GM12874 (cell line): ENCODE results near the gene POU4F1.

Experiments used
- CTCF ChIP-seq: IDR thresholded peaks from 2 replicates; pipeline ENCODE4 v1.5.1; 2011; ENCODE audit warnings: low read depth, mild to moderate bottlenecking, control low read depth, low read length, moderate library complexity; ENCODE audit not compliant: insufficient read depth

POU4F1 gene

GRCh38 chr13:78598966-78599644, 4.2 kb downstream of the POU4F1 start:
- TF ChIP-seq CTCF, result no peak

- no peak for TF ChIP-seq CTCF
Observed at GRCh38 chr13:78598116-78598781, 5.1 kb downstream of the POU4F1 start.

GRCh38 chr13:78597602-78597932, 5.8 kb downstream of the POU4F1 start:
- no peak for TF ChIP-seq CTCF

- no peak for TF ChIP-seq CTCF
Observed at GRCh38 chr13:78596736-78597601, 6.4 kb downstream of the POU4F1 start.

GRCh38 chr13:78596399-78596735, 7.0 kb downstream of the POU4F1 start:
- TF ChIP-seq CTCF, result no peak

GRCh38 chr13:78595495-78596398, 7.6 kb downstream of the POU4F1 start:
- no peak for TF ChIP-seq CTCF

- no peak for TF ChIP-seq CTCF
Observed at GRCh38 chr13:78594456-78594975, 8.8 kb downstream of the POU4F1 start.
